IMR-90 (cell line): ENCODE measurements around the gene TACC3. TPM values are rescaled to one million over a fixed set of nuclear protein-coding genes. Genes with fewer than 3 reads are reported as not detected.

Experiments
- ATAC-seq: fragments of 200-7000 bp; cut with Tn5 transposase; 2 replicates; pipeline ENCODE4 v1.9.1; 2020; ENCODE audit warnings: low read depth, mild to moderate bottlenecking, moderate library complexity
- BruUV-seq: library from RNA; stranded (reverse); fragments of 400-500 nt; replicated peaks from 2 replicates; lab custom pipeline; 2021; lab: Mats Ljungman, UMichigan
- CTCF ChIA-PET: fragments of 300-600 bp; formaldehyde crosslinking; extraction: SDS; loops from one replicate; lab custom pipeline; 2021; ENCODE audit warnings: antibody characterized with exemption; lab: Yijun Ruan, JAX
- POLR2A ChIA-PET: fragments of 300-600 bp; sonication (Branson Sonifier 250); formaldehyde crosslinking; loops from one replicate; lab custom pipeline; 2022; ENCODE audit warnings: antibody characterized with exemption; ENCODE audit not compliant: unreplicated experiment; lab: Charles Lee
- DNase-seq: peaks from one replicate; pipeline ENCODE4 v3.0.0; 2013
- H2AFZ ChIP-seq: replicated peaks from 2 replicates; pipeline ENCODE3; 2013; ENCODE audit warnings: low read length, mild to moderate bottlenecking; ENCODE audit not compliant: poor library complexity
- H2AK5ac ChIP-seq: 2 replicates; pipeline ENCODE4 v1.6.1; 2013; ENCODE audit warnings: low read depth, low read length, inconsistent platforms
- H2AK9ac ChIP-seq: replicated peaks from 2 replicates; pipeline ENCODE3; 2013; ENCODE audit warnings: mild to moderate bottlenecking, low read depth, low read length, moderate library complexity; ENCODE audit not compliant: poor library complexity
- H2BK120ac ChIP-seq: 2 replicates; pipeline ENCODE4 v1.6.1; 2013; ENCODE audit warnings: low read depth, low read length, inconsistent platforms
- H2BK15ac ChIP-seq: 3 replicates; pipeline ENCODE4 v1.6.1; 2013; ENCODE audit warnings: low read depth, low read length, inconsistent platforms
- H2BK20ac ChIP-seq: 2 replicates; pipeline ENCODE4 v1.6.1; 2013; ENCODE audit warnings: low read depth, mild to moderate bottlenecking, inconsistent platforms, low read length, moderate library complexity
- H2BK5ac ChIP-seq: 2 replicates; pipeline ENCODE4 v1.6.1; 2013; ENCODE audit warnings: mild to moderate bottlenecking, low read depth, low read length, inconsistent platforms; ENCODE audit not compliant: poor library complexity, severe bottlenecking
- H3K14ac ChIP-seq: replicated peaks from 2 replicates; pipeline ENCODE4 v1.6.1; 2013; ENCODE audit warnings: low read depth, low read length, inconsistent platforms
- H3K18ac ChIP-seq: 2 replicates; pipeline ENCODE4 v1.6.1; 2013; ENCODE audit warnings: low read depth, low read length, control low read depth
- H3K23ac ChIP-seq: 2 replicates; pipeline ENCODE4 v1.6.1; 2013; ENCODE audit warnings: low read depth, low read length, inconsistent platforms
- H3K27ac ChIP-seq: 2 replicates; pipeline ENCODE4 v1.5.1; 2013; ENCODE audit warnings: mild to moderate bottlenecking, control low read depth, low read length; ENCODE audit not compliant: insufficient read depth
- H3K27me3 ChIP-seq: 2 replicates; pipeline ENCODE4 v1.6.1; 2013; ENCODE audit warnings: low read length; ENCODE audit not compliant: control insufficient read depth, insufficient read depth
- H3K36me3 ChIP-seq: 2 replicates; pipeline ENCODE4 v1.6.1; 2013; ENCODE audit warnings: low read length, mixed read lengths; ENCODE audit not compliant: control insufficient read depth, insufficient read depth
- H3K4ac ChIP-seq: 2 replicates; pipeline ENCODE4 v1.6.1; 2013; ENCODE audit warnings: low read depth, low read length, inconsistent platforms
- H3K4me1 ChIP-seq: 2 replicates; pipeline ENCODE4 v1.6.1; 2013; ENCODE audit warnings: low read length, mixed read lengths; ENCODE audit not compliant: control insufficient read depth, insufficient read depth
- H3K4me2 ChIP-seq: 2 replicates; pipeline ENCODE4 v1.6.1; 2013; ENCODE audit warnings: low read depth, mild to moderate bottlenecking, control low read depth, low read length, moderate library complexity
- H3K4me3 ChIP-seq: 2 replicates; pipeline ENCODE4 v1.5.1; 2013; ENCODE audit warnings: low read depth, mild to moderate bottlenecking, control low read depth, low read length, moderate library complexity; ENCODE audit not compliant: insufficient read depth
- H3K56ac ChIP-seq: 2 replicates; pipeline ENCODE4 v1.6.1; 2013; ENCODE audit warnings: low read length, inconsistent platforms; ENCODE audit not compliant: insufficient read depth; ENCODE audit errors: extremely low read depth
- H3K79me1 ChIP-seq, 2 experiments: 2 replicates each; pipeline ENCODE4 v1.6.1; 2013; ENCODE audit warnings: low read length in 2 of 2, inconsistent platforms in 1 of 2, low read depth in 1 of 2
- H3K9ac ChIP-seq: 2 replicates; pipeline ENCODE4 v1.6.1; 2013; ENCODE audit warnings: low read depth, low read length, control low read depth
- H3K9me1 ChIP-seq: 2 replicates; pipeline ENCODE4 v1.6.1; 2013; ENCODE audit warnings: low read length, inconsistent platforms; ENCODE audit not compliant: insufficient read depth
- H3K9me3 ChIP-seq: 2 replicates; pipeline ENCODE4 v1.6.1; 2013; ENCODE audit warnings: low read length; ENCODE audit not compliant: control insufficient read depth, insufficient read depth
- H4K20me1 ChIP-seq: 2 replicates; pipeline ENCODE4 v1.6.1; 2013; ENCODE audit warnings: low read length, inconsistent platforms; ENCODE audit not compliant: insufficient read depth
- H4K5ac ChIP-seq: 2 replicates; pipeline ENCODE4 v1.6.1; 2013; ENCODE audit warnings: mild to moderate bottlenecking, low read depth, low read length, control low read depth
- H4K8ac ChIP-seq, 2 experiments: 2 replicates each; pipeline ENCODE4 v1.6.1; 2013; ENCODE audit warnings: low read depth in 2 of 2, low read length in 2 of 2, control low read depth in 1 of 2, inconsistent platforms in 1 of 2
- H4K91ac ChIP-seq: 2 replicates; pipeline ENCODE4 v1.6.1; 2013; ENCODE audit warnings: low read depth, low read length, inconsistent platforms; ENCODE audit not compliant: insufficient read depth
- BHLHE40 ChIP-seq: fragments of 150-350 bp; IDR thresholded peaks from 2 replicates; pipeline ENCODE4 v1.6.1; 2016; ENCODE audit warnings: mild to moderate bottlenecking, low read depth, low read length
- CEBPB ChIP-seq: IDR thresholded peaks from 2 replicates; pipeline ENCODE4 v1.6.1; 2012; ENCODE audit warnings: low read depth, low read length, improper control_type of control experiment
- CHD1 ChIP-seq: IDR thresholded peaks from 2 replicates; pipeline ENCODE4 v1.6.1; 2012; ENCODE audit warnings: low read depth, low read length, improper control_type of control experiment
- CTCF ChIP-seq: conservative IDR thresholded peaks from 2 replicates; pipeline ENCODE4 v1.5.1; 2012; ENCODE audit warnings: mild to moderate bottlenecking, low read depth, low read length, improper control_type of control experiment
- ELK1 ChIP-seq: fragments of 150-350 bp; IDR thresholded peaks from 2 replicates; pipeline ENCODE4 v1.6.1; 2016; ENCODE audit warnings: low read depth, mild to moderate bottlenecking, low read length, moderate library complexity, borderline replicate concordance
- FOS ChIP-seq: fragments of 150-350 bp; IDR thresholded peaks from 2 replicates; pipeline ENCODE4 v1.6.1; 2016; ENCODE audit warnings: low read depth, low read length
- MAFK ChIP-seq: IDR thresholded peaks from 2 replicates; pipeline ENCODE4 v1.6.1; 2012; ENCODE audit warnings: low read depth, low read length, improper control_type of control experiment
- MAZ ChIP-seq: IDR thresholded peaks from 2 replicates; pipeline ENCODE4 v1.6.1; 2012; ENCODE audit warnings: low read depth, mild to moderate bottlenecking, low read length, improper control_type of control experiment, moderate library complexity, borderline replicate concordance
- MXI1 ChIP-seq: IDR thresholded peaks from 2 replicates; pipeline ENCODE4 v1.6.1; 2012; ENCODE audit warnings: low read depth, mild to moderate bottlenecking, low read length, moderate library complexity, borderline replicate concordance
- NFE2L2 ChIP-seq: fragments of 150-350 bp; IDR thresholded peaks from 2 replicates; pipeline ENCODE4 v1.6.1; 2016; ENCODE audit warnings: low read depth, mild to moderate bottlenecking, low read length
- POLR2A ChIP-seq: IDR thresholded peaks from 2 replicates; pipeline ENCODE4 v1.6.1; 2012; ENCODE audit warnings: mild to moderate bottlenecking, low read depth, low read length
- RAD21 ChIP-seq: IDR thresholded peaks from 2 replicates; pipeline ENCODE4 v1.6.1; 2012; ENCODE audit warnings: low read length, improper control_type of control experiment
- RCOR1 ChIP-seq: IDR thresholded peaks from 2 replicates; pipeline ENCODE4 v1.6.1; 2012; ENCODE audit warnings: mild to moderate bottlenecking, low read length, improper control_type of control experiment; ENCODE audit not compliant: insufficient replicate concordance
- RFX5 ChIP-seq: IDR thresholded peaks from 2 replicates; pipeline ENCODE4 v1.8.0; 2012; ENCODE audit warnings: low read depth, mild to moderate bottlenecking, low read length, moderate library complexity
- SMC3 ChIP-seq: fragments of 150-350 bp; IDR thresholded peaks from 2 replicates; pipeline ENCODE4 v1.6.1; 2016; ENCODE audit warnings: low read depth, mild to moderate bottlenecking, antibody characterized with exemption, low read length, moderate library complexity
- WGBS, 2 experiments: methylation state at CpG; one replicate each; pipeline versions ENCODE4 v1.1.5 to v1.1.7; 2013; ENCODE audit warnings: missing lambda C conversion rate in 2 of 2; ENCODE audit not compliant: insufficient read length in 1 of 2; ENCODE audit errors: extremely low coverage in 2 of 2; 5-methylcytosine and 5-hydroxymethylcytosine counted together
- dilution Hi-C: fragments of 300-500 bp; cut with HindIII; formaldehyde crosslinking; loops from one replicate; pipeline ENCODE4 v1.14.3; 2018; ENCODE audit warnings: low sequenced_read_pairs; ENCODE audit not compliant: unreplicated experiment
- in situ Hi-C: fragments of 300-500 bp; cut with MboI; formaldehyde crosslinking; loops from 3 replicates; pipeline ENCODE4 v1.14.3; 2019; ENCODE audit warnings: low sequenced_read_pairs, inconsistent platforms, mixed read lengths
- intact Hi-C: fragments of 100-400 bp; cut with micrococcal nuclease; formaldehyde crosslinking; loops from 2 replicates; pipeline ENCODE4 v1.10.0; 2022
- polyA plus RNA-seq, 3 experiments: library from polyadenylated mRNA; depleted of rRNA; stranded (reverse); fragments of >200 nt; gene quantifications; 2 replicates each; pipeline ENCODE4 v1.2.3, GENCODE V29; 2012; ENCODE audit warnings: low replicate concordance in 1 of 3
- total RNA-seq: library from RNA; depleted of rRNA; stranded (reverse); fragments of >200 nt; gene quantifications from 2 replicates; pipeline ENCODE4 v1.2.3, GENCODE V29; 2012
- TF ChIP-seq, protein P1 (sequence below): fragments of 150-350 bp; IDR thresholded peaks from 2 replicates; pipeline ENCODE4 v1.6.1; 2017; ENCODE audit warnings: mild to moderate bottlenecking, antibody characterized with exemption, low read length, low read depth

TACC3 gene
- total and polyA plus RNA-seq, 2 of the 4 experiments (the other 2 are of a cell fraction), result 15.1 to 49.7 TPM

GRCh38 chr4:1785592-1785991 is 64.3 kb downstream of the TACC3 start:
- Histone ChIP-seq H3K18ac (no peak overlapping the region), H3K4me1 (no peaks in the 10 kb centered on the region; the same call in 1 of the 2 replicates), H2BK20ac (no peak overlapping the region), H4K20me1 (no peaks in the 10 kb centered on the region; the same call in 1 of the 2 replicates), H3K23ac (no peak overlapping the region), H2BK15ac (no peak overlapping the region), H2AK9ac (no peak overlapping the region), H3K14ac (no peak overlapping the region), H3K79me1 (no peaks in the 10 kb centered on the region), H3K9me3 (no peaks in the 10 kb centered on the region), H3K9ac (no peak overlapping the region), H4K5ac (no peak overlapping the region), H3K27ac (no peak overlapping the region), H3K9me1 (no peaks in the 10 kb centered on the region), H3K56ac (no peak overlapping the region), H4K8ac (no peak overlapping the region), H3K4ac (no peak overlapping the region), H2BK120ac (no peak overlapping the region), H3K4me3 (no peak overlapping the region), H3K27me3 (peaks cover 16% of the 10 kb centered on the region; the same call in 1 of the 2 replicates), H2AFZ (no peak overlapping the region), H3K4me2 (no peak overlapping the region), H4K91ac (no peak overlapping the region), H2BK5ac (no peak overlapping the region), H3K36me3 (no peaks in the 10 kb centered on the region), H2AK5ac (no peak overlapping the region)
- POLR2A ChIA-PET, result no interaction called here
- CTCF ChIA-PET, result no interaction called here
- TF ChIP-seq MAFK, result no peak
- TF ChIP-seq, protein P1, sequence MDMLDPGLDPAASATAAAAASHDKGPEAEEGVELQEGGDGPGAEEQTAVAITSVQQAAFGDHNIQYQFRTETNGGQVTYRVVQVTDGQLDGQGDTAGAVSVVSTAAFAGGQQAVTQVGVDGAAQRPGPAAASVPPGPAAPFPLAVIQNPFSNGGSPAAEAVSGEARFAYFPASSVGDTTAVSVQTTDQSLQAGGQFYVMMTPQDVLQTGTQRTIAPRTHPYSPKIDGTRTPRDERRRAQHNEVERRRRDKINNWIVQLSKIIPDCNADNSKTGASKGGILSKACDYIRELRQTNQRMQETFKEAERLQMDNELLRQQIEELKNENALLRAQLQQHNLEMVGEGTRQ, result no peak
- TF ChIP-seq RAD21, result no peak
- TF ChIP-seq BHLHE40, result no peak
- TF ChIP-seq RCOR1, result no peak
- no peak for TF ChIP-seq SMC3
- no peak for TF ChIP-seq NFE2L2
- TF ChIP-seq RFX5, result no peak
- TF ChIP-seq MXI1, result no peak
- TF ChIP-seq ELK1, result no peak
- no peak for TF ChIP-seq CHD1
- no peak for TF ChIP-seq CEBPB
- TF ChIP-seq POLR2A, result no peak
- TF ChIP-seq FOS, result no peak
- TF ChIP-seq MAZ, result no peak
- TF ChIP-seq CTCF, result no peak
- dilution Hi-C loops, result no loop called here
- WGBS, 2 experiments, result 83% methylated on average over 7 of the region's 11 CpGs; no CpG with 5 or more reads in 1 of the 2 experiments
- DNase-seq (no peak), ATAC-seq (no peak)
- BruUV-seq, result no TSS peak
- in situ Hi-C loops, result no loop called here
- intact Hi-C loops, result no loop called here
